Rectal smooth muscle tissue (tissue), 1 donor: ENCODE data around the gene SNED1.

Experiments used
- H3K27ac ChIP-seq: one replicate; pipeline ENCODE4 v1.7.0; 2013; ENCODE audit warnings: low read depth, low read length, inconsistent platforms
- H3K27me3 ChIP-seq: one replicate; pipeline ENCODE4 v1.7.0; 2013; ENCODE audit warnings: low read length; ENCODE audit not compliant: control insufficient read depth, insufficient read depth
- H3K36me3 ChIP-seq: one replicate; pipeline ENCODE4 v1.7.0; 2013; ENCODE audit warnings: low read length; ENCODE audit not compliant: control insufficient read depth, insufficient read depth
- H3K4me1 ChIP-seq: one replicate; pipeline ENCODE4 v1.7.0; 2013; ENCODE audit warnings: low read length; ENCODE audit not compliant: control insufficient read depth, insufficient read depth
- H3K4me3 ChIP-seq: one replicate; pipeline ENCODE4 v1.7.0; 2013; ENCODE audit warnings: low read length
- H3K9ac ChIP-seq: one replicate; pipeline ENCODE4 v1.7.0; 2013; ENCODE audit warnings: low read length

SNED1 gene

DNA sequence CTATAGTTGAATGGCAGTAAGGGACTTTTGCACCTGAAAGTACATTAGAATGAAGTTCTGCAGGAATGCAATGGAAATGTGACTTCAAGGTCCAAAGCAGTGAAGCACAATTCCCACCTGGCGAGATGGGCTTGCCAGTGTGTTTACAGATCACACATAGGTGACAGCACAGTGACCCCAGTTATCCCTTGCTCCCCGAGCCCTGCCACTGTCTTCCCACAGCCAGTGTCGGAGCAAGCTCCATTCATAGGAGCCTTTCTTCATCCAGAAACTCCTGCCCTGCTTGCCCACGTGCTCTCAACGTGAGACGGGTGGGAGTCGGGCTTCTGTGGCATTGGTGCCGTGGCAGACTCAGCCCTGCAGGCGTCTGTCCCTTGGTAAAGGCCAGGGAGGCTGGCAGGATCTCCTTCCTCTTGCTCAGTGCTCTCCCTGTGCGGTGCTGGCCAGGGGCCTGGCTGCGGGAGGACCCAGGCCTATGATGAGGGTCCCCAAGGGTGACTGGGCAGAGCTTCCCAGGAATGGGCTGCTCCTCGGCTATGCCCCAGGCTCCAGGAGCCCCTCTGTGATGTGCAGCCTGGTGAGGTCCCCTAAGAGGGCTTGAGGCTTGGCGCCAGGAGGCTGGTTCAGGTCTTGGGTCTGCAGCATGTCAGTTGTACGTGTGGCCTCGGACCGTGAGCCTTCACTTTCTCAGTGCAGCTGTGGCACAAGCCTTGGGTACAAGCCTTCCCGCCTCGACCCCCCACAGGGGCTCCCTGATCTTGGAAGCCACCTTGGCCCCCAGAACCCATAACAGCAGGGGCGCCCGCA lies 40.2 kb downstream of the SNED1 start:
- Histone ChIP-seq H3K4me1 (no peaks in the 10 kb centered on the region), H3K9ac (no peak overlapping the region), H3K27ac (no peak overlapping the region), H3K27me3 (peaks cover 7% of the 10 kb centered on the region), H3K36me3 (no peaks in the 10 kb centered on the region), H3K4me3 (no peak overlapping the region)

- Histone ChIP-seq H3K4me3 (no peak overlapping the region), H3K27me3 (peaks cover 7% of the 10 kb centered on the region), H3K27ac (no peak overlapping the region), H3K4me1 (no peaks in the 10 kb centered on the region), H3K9ac (no peak overlapping the region), H3K36me3 (no peaks in the 10 kb centered on the region)
These were observed 41.0 kb downstream of the SNED1 start for GRCh38 chr2:241039416-241039815.

DNA sequence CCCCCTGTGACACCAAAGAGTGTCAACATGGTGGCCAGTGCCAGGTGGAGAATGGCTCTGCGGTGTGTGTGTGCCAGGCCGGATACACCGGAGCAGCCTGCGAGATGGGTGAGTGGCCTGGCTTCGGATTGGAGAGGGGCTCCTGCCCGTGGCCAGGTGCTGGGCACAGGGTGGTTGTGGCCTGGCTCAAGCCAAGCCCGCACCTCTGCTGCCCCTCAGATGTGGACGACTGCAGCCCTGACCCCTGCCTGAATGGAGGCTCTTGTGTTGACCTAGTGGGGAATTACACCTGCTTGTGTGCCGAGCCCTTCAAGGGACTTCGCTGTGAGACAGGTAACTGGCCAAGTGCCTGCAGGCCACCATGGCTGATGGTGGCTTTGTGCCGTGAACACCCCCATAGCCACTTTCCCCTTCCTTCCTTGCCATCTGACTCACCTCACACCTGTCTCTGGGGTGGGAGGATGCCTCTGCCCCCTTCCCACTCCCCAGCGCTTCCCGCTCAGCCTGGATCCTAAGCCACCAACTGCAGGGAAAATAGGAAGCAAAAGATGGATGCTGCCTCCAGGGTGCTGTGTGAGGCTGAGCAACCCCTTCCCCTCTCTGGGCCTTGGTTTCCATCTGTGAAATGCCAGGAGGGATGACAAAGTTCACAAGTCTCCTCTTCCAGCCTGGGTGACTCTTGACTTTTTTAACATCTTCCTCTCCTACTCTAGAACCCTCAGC lies 41.8 kb downstream of the SNED1 start:
- Histone ChIP-seq H3K4me1 (no peaks in the 10 kb centered on the region), H3K4me3 (no peak overlapping the region), H3K27ac (no peak overlapping the region), H3K27me3 (peaks cover 7% of the 10 kb centered on the region), H3K9ac (no peak overlapping the region), H3K36me3 (no peaks in the 10 kb centered on the region)

DNA sequence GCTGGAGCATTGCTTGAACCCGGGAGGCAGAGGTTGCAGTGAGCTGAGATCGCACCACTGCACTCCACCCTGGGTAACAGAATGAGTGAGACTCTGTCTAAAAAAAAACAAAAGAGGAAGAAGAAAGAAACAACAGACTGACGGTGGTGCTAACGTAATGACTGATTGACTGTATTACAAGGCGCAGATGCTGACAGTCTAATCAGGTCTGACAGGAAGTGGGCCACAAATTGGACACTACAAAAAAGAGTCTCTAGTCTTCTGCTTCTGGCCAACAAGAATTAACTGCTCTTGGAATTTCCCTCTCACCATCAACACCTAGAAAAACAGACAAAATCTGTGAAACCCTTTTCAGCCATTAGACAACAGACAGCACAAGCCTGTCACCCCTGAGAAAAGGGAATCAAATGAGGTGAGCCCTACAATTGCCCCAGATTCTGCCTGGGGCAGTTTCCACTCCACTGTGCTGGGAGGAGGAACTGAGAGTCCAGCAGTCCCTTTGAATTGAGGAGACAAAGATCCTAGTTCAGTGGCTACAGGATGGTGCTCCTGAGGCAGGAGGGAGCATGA lies 43.3 kb downstream of the SNED1 start:
- H3K36me3 ChIP-seq, result no peaks in the 10 kb centered on the region
- no peaks in the 10 kb centered on the region for H3K4me1 ChIP-seq
- no peak overlapping the region for H3K4me3 ChIP-seq
- H3K9ac ChIP-seq, result no peak overlapping the region
- H3K27ac ChIP-seq, result no peak overlapping the region
- H3K27me3 ChIP-seq, result peaks cover 5% of the 10 kb centered on the region

- Histone ChIP-seq H3K4me3 (no peak overlapping the region), H3K4me1 (no peaks in the 10 kb centered on the region), H3K36me3 (no peaks in the 10 kb centered on the region), H3K27ac (no peak overlapping the region), H3K9ac (no peak overlapping the region), H3K27me3 (no peaks in the 10 kb centered on the region)
These were observed 45.2 kb downstream of the SNED1 start for GRCh38 chr2:241043581-241043980.

DNA sequence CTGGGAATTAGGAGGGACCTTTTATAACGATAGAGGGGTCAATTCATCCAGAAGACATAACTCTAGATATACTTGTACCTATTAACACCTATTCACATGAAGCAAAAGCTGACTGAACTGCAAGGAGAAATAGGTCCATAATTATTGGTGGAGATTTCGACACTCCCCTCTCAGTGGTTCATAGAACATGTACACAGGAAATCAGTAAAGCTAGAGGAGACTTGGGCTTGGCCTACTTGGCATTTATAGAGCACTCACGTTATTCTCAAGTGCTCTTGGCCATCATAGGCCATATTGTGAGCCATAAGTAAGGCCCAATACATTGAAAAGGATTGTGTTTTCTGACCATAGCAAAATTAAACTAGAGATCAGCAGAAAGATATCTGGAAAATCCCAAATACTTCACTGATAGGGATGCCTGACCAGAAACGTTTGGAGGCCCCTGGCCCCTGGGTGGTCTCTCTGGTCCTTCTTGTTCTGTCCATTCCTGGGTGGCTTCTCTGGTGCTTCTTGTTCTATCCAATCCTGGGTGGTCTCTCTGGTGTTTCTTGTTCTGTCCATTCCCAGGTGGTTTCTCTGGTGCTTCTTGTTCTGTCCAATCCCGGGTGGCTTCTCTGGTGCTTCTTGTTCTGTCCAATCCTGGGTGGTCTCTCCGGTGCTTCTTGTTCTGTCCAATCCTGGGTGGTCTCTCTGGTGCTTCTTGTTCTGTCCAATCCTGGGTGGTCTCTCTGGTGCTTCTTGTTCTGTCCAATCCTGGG lies 49.0 kb downstream of the SNED1 start:
- Histone ChIP-seq H3K36me3 (no peaks in the 10 kb centered on the region), H3K9ac (no peak overlapping the region), H3K27me3 (no peaks in the 10 kb centered on the region), H3K27ac (no peak overlapping the region), H3K4me3 (no peak overlapping the region), H3K4me1 (no peaks in the 10 kb centered on the region)

- Histone ChIP-seq H3K9ac (no peak overlapping the region), H3K27ac (no peak overlapping the region), H3K4me3 (no peak overlapping the region), H3K4me1 (no peaks in the 10 kb centered on the region), H3K27me3 (no peaks in the 10 kb centered on the region), H3K36me3 (no peaks in the 10 kb centered on the region)
These were observed 49.9 kb downstream of the SNED1 start for GRCh38 chr2:241048149-241048948.

DNA sequence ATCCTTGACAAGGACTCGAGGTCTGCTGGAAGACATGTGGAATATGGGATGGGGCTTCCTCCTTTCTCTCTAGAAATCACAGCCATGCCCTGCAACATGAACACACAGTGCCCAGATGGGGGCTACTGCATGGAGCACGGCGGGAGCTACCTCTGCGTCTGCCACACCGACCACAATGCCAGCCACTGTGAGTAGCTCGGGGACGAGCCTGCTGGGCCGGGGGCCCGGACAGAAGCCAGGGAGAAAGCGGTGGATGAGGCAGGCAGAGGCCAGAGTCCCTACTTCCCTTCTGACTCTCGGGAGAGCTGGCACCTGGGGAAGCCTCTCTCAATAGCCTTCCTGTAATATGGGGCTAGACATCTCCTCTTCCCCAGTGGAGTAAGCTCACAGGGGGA lies 50.5 kb downstream of the SNED1 start:
- no peak overlapping the region for H3K4me3 ChIP-seq
- no peaks in the 10 kb centered on the region for H3K4me1 ChIP-seq
- no peaks in the 10 kb centered on the region for H3K27me3 ChIP-seq
- H3K36me3 ChIP-seq, result no peaks in the 10 kb centered on the region
- H3K27ac ChIP-seq, result no peak overlapping the region
- no peak overlapping the region for H3K9ac ChIP-seq

DNA sequence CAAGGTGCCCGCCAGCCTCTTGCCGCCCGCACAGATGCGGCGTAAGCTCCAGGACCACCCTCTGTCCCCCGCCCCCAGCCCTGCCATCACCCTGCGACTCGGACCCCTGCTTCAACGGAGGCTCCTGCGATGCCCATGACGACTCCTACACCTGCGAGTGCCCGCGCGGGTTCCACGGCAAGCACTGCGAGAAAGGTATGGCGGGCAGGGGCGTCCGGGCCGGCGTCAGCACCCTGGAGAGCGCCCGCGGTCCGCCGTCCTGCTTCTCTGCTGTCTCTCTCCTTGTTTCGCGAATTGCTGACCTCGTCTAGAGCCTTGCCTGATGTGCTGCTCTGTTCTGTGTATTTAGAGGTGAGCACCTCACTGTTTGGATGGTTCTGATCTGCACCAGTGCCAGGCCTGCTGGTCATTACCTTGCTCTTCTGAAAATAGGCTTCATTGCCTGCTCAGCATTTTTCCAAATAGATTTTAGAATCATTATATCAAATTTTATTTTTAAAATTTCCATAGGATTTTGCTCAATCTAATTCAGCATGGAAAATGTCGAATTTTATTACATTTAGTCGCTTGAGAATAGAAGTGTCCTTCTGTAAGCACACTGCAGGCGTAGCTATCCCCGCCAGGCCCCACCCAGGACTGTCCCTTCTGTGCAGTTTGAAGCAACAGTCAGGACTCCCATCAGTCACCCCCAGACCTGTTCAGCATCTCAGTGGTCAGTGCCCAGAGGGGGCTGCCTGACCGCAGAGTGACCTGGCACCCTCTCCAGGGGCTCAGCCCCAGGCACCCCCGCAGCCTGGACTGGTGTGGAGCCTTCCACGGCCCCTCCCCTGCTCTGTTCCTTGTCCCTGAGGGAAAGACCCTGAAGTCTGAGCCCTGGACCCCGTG lies 51.6 kb downstream of the SNED1 start:
- H3K36me3 ChIP-seq, result no peaks in the 10 kb centered on the region
- no peak overlapping the region for H3K4me3 ChIP-seq
- H3K9ac ChIP-seq, result no peak overlapping the region
- H3K4me1 ChIP-seq, result no peaks in the 10 kb centered on the region
- H3K27me3 ChIP-seq, result no peaks in the 10 kb centered on the region
- no peak overlapping the region for H3K27ac ChIP-seq

DNA sequence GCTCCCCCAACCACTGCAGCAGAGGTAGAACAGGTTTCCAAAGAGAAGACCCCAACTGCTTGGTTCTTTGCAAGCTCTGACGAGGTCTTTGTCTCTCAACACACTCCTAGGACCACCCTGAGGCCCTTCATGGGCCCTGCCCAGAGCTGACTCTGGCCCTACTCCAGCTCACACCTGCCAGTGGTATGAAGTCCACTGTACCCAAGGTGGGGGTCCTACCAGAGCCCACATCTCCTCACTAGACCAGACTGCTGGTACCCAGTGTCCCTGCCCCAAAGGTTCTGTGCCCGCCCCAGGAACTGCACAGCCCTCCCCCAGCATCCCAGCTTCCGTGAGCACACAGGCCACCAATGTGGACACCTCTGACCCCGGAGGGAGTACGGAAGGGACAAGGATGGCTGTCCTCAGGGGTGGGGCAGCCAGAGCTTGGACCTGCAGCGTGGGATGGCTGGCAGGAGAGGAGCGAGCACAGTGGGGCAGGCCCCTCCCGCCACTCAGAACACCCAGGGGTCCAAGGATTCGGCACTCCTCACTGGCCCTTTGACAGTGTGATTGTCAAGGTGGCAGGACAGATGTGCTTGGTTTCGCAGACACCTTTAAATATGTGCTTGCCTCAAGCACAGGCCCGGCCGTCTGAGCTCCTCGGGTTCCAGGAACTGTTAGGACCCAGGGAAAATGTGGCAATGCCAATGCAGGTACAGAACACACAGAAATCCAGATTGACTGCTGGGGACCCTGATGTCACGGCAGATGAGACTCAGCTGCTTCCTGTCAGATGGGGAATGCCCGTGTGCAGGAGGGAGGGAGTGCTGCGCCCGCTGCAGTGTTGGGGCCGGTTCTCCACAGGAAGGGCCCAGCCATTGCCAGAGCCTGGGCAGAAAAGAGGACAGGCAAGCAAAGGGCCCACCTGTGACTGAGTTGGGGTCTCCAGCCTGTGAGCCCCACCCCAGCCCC lies 52.5 kb downstream of the SNED1 start:
- H3K27ac ChIP-seq, result no peak overlapping the region
- H3K27me3 ChIP-seq, result no peaks in the 10 kb centered on the region
- no peak overlapping the region for H3K4me3 ChIP-seq
- H3K9ac ChIP-seq, result no peak overlapping the region
- H3K4me1 ChIP-seq, result no peaks in the 10 kb centered on the region
- no peaks in the 10 kb centered on the region for H3K36me3 ChIP-seq
